Hematopoietic multipotent progenitor cell treated with erythropoietin and hydrocortisone succinate and interleukin-3 and kit ligand, for 8 days (in vitro differentiated cells): ENCODE data around the gene ANGPT4.
"Not testable (repeated sequence)": the region's sequence is repeated elsewhere in the genome, so short reads cannot be mapped to it uniquely, and the experiment has no call there.

Experiments
- DNase-seq: peaks from one replicate; pipeline ENCODE4 v3.0.0-alpha.2; 2015

ANGPT4 gene

DNA sequence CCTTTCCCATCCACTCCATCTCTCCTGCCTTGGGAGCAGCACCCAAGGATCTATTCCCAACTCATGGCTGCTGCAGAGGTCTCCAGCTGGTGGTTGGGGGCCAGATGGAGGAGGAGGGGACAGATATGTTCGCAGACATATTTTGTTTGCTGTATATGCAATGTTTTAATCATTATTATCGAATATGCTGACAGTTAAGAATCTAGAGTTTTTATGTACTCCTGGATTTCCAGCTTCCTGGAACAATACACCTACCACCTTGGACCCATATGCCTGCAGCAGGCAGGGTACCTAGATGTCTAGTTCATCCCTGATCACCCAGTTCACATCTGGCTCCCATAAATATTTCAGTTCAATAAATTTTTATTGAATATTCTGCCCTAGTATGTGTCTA, 73.6 kb downstream of the ANGPT4 start:
- DNase-seq = no peak

DNA sequence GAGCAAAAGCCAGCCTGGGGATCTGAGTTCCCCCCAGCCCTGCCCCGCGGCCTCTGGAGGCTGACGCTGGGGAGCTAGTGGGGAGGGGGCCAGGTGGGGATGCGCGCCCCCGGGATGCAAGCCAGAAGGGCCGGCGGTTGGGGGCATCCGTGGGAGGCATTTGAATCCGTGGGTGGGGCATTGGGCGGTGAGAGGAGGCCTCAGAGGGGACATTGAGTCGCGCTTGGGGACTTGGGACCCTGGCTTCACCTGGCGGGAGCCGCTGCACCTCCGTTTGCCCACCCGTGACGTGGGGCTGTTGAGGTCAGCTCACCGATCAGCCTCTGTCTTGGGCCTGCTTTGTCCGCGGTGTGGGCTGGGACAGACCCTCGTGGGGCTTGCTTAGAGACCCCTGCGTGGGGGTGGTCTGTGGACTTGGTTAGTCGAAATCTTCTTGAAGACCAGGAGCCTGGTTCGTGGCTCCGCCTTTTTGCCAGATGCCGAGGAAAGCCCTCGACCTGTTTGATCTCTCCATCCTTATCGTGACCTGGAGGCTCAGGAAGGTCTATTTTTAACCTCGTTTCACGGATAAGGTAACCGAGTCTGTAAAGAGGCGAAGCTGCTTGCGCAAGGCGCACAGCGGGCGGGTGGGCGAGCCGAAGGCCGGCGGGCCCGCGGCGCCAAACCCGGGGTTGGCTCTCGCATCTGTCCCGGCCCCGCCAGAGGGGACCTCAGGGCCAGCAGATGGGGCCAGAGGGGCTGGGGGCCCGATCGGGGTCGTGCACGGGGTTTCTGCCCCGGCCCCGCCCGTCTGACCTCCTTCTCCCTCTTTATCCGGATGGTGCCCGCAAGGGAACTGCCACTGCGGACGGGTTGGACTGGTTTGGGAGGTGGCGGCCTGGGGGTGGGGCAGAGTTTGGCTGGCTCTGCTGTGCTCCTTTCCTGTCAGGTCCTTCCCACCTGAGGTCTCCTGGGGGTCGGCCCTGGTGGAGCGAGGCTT, 74.3 kb downstream of the ANGPT4 start:
- DNase-seq = peak; percentile 35

DNA sequence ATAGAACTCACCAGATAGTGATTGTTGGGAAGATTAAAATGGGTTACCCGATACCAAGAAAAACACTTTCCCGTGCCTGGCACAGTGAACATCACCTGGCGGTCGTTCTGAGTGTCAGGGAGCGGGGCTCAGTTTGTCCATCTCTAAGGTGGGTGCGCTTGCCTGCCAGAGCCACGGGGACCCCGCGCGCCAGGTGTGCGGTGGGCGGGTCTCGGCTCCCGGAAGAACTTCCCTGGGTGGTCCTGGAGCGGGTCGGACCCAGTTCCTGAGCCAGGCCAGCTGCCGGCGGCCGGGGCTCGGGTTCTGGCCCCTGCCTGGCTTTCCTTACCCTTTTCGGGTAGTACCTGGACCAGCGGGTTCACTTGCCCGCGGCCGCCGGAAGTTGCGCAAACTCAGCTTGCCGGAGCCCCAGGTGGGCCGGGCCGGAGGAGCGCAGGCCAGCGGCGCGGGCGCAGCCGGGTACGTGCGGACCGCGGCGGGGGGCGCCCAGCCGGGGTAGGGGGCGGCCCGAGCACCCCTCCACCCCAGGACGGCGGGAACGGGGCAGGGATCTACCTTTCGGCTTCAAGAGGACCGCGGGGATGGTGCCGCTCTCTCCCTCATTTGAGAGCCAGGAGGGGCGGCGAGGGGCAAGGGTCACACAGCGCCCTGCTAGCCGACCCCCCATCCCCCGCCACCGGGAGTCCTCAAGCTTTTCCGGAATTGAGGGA, 75.1 kb downstream of the ANGPT4 start:
- no peak for DNase-seq

DNA sequence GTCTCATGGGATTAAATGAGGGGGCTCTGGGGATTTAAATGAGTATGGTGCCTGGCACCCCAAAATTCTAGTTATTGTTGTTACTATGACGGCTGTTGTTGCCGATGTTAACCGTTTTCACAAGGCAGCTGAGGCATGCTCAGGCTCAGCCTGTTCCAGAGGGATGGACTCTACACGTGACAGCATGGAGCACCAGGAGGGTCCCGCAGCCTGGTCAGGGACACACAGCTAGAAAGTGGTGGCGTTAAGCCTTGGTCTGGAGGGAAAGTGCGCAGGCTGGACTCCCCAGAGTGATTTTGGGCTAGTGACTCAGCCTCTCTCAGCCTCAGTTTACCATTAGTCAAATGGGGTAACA, 75.7 kb downstream of the ANGPT4 start:
- no peak for DNase-seq

DNA sequence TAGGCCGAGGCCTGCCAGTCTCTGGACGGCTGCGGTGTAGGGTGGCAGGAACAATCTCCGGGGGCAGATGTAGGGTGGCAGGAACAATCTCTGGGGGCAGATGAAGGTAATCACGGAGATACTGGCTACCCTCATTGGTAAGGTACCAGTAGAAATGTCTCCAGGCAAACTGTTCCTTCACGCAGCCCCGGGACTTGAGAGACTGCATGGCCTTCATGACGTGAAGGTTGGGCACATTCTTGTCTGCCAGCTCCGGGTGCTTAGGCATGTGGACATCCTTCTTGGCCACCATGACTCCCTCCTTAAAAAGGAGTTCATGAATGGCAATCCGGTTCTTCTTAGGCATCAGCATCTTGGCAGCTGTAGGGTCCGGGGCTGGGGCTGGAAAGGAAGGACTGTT, 76.5 kb downstream of the ANGPT4 start:
- no peak for DNase-seq

DNA sequence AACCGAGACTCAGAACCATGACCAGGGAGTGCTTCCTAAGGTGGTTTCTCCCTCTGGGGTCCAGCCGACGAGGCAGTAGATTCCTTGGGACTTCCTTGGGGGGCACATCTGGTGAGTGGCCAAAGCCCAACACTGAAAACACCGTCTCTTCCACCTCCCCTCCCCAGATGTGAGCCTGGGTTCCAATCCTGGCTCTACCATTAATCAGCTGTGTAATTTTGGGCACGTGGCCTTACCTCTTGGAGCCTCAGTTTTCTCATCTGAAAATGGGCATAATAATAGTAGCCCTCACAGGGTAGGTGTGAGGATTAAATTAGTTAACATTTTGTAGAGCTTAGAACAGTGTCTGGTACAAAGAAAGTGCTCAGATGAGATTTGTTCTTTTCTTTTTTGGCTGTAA, 77.1 kb downstream of the ANGPT4 start:
- DNase-seq = no peak

DNA sequence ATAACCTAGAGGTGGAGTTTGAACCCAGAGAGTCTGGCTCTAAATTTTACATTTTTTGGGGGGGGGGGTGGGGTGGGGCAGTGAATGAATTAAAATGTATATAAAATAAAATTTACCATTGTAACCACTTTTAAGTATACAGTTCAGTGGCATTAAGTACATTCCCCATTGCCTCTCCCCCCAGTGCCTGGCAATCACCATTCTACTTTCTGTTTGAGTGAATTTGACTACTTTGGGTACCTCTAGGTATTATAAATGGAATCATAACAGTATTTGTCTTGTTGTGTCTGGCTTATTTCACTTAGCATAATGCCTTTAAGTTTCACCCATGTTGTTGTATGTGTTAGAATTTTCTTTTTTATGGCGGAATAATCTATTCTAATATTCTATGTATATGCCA, 79.9 kb downstream of the ANGPT4 start:
- DNase-seq = no peak

DNA sequence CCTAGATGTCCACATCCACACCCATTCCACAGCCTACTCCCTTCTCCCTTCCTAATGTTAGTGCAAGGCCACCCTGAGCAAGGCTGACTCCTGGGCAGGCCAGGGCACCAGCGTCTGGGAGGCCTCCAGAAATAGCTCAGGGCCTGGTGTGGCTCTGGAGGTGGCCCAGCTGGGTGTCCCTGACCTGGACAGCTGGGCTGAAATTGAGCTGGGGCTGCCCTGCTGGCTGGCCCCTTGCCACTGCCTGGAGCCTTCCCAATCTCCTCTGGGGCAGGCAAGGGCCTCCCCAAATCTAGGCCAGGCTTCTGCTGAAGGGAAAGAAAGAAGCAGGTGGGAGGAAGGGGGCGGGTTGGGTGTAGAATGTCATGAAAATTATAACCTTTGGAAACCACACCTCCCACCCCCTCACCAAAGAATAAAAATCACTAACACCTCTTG, 80.5 kb downstream of the ANGPT4 start:
- peak; percentile 44 for DNase-seq

DNA sequence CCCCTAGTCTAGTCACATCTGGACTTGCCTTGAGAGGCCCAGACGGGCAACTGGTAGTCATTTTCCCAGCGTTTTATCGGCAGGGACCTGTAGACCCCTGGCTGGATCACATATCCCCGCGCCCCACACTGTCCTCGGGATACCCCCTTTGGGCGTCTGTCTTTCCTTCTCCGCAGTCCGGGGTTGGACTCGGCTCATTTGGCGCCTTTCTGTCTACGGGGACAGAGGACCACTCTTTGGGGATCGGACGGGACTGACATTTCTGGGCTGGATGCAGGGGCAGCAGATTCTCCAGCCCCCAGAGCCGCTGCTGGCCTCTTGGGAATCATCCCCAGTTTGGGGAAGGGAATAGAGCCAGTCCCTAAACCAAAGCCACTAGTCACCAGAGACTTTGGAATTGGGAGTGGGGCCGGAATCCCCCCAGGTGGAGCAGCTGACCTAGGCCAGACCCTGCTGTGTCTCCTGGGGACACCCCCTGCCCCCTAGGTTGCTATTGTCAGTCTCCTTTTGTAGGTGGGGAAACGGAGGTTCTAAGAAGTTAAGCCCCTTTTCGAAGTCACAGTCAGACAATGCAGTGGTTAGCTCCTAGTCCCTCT, 81.9 kb downstream of the ANGPT4 start:
- no peak for DNase-seq

DNA sequence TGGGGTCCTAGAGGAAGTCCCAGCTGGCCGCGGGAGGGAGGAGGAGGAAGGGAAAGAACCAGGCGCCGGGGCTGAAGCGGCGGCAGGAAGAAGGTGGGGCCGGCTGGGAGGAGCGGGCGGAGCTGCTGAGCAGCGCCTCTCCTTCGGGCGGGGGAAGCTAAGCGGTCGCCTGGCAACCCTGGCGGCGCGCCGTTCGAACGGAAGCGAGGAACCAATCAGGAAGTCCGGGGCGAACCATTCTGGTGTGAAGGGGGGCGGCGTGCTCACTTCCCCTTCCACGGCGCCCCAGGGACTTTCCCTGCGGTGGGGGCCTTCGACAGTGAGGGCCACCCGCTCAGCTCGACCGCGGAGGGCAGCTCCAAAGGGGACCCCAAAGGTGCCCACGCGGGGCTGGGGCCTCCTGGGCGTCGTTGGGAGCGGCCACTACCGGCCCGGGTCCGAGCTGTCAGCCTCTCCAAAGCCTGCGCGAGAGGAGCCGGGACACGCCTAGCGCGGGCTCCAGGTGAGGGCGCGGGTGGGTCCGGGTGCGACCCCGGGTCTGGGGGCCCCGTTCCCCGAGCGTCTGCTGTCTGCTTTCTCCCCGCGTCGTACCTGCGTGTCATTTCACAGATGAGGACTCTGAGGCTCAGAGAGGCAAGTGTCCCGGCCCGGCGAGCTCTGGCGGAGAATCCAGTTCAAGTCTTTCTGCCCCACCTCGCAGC, 82.5 kb downstream of the ANGPT4 start, which contains the start of gene FAM110A:
FAM110A (plus strand) TSS at position 266 of the 701 bp plus-strand sequence. CDS start 11,090 bp downstream, outside the sequence.
- peak; percentile 94 for DNase-seq

DNA sequence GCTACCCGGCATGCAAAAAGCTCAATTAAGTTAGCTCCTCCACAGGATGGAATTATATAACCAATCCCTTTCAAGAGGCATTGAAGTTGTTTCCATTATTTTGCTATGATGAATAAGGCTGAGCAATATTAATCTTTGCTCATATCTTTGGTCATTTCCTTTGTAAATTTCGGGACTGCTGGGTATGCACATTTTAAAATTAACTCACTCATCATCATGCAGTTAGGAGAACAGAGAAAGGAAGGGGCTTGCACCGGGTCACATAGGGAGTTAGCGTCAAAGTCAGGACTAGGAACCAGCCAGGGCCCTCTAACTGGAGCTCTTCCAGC, 83.0 kb downstream of the ANGPT4 start:
- DNase-seq = no peak

DNA sequence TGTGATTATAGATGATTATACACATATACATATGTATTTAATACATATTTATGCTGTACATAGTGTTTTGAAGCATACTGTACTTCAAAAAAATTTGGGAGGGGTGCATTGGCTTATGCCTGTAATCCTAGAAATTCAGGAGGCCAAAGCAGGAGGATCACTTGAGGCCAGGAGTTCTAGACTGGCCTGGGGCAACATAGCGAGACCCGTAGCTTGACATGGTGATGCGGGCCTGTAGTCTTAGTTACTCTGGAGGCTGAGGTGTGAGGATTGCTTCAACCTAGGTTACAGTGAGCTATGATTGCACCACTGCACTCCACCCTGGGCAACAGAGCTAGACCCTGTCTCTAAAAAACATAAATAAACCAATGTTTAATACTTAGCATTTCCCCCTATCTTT, 84.2 kb downstream of the ANGPT4 start:
- no peak for DNase-seq

DNA sequence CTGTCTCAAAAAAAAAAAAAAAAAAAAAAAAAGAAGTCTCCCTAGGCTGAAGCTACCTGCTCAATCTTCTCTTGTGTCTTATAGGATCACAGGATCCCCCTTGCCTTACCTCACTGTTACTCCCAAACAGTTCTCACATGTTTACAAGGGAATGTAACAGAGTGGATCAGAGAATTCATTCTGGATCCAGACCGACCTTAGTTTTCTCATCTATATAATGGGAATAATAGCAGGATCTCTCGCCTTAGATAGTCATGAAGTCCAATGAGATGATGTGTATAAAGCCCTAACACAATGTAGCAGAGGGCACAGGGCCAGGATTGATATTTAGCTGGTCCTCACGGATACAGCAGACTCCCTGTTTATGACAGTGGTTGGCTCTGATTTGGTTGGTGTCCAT, 84.9 kb downstream of the ANGPT4 start:
- DNase-seq = no peak

DNA sequence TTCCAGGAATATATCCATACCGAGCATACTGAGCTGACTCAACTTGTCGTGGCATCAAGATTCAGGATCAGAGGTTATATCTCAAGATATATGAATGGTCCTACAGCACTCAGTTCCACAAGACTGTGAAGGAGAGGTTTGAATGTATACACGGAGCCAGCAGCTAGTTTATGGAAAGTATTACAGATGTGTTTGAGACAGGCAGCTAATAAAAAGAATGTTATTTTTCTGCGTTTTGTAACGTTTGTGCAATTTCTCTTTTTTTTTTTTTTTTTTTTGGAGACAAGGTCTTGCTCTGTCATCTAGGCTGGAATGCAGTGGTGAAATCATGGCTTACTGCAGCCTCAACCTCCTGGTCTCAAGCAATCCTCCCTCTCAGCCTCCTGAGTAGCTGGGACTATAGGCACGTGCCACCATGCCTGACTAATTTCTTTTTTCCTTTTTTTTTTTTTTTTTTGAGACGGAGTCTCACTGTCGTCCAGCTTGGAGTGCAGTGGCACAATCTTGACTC, 86.1 kb downstream of the ANGPT4 start:
- DNase-seq = no peak

DNA sequence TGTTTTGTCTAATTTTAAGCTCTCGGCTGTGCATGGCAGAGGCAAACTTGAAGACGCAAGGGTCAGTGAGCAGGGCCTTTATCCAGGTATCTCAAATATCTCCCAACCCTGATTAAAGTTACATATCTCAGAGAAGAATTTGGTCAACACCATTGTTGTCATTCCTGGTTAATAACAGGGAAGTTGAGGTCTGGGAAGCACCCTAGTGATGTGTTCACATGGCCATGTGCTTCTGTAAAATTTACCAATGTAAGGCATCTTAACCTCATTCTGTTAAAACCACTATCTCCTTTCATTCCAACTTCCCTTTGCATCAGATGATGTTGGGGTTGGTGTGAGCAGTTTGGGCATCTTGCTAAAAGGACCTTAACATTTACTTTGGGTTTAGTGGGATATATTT, 86.6 kb downstream of the ANGPT4 start:
- peak; percentile 36 for DNase-seq

DNA sequence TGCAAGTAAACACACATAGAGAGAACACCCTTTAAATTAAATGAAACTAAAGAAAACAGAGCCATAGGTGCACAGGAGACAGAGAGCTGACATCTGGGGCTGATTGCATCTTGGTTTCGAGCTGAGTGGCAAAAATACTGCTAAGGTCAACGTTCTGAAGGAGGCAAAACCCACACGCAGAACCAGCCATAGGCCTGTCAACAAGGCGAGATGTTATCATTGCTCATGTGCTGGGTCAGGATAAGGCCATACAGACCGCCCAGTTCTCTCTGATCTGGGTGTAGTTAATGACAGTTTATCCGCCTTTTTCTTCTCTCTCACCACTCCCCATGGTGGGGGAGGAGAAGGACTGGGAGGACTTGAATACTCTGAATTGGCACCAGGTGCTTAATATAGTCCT, 87.1 kb downstream of the ANGPT4 start:
- DNase-seq = peak; percentile 98

DNA sequence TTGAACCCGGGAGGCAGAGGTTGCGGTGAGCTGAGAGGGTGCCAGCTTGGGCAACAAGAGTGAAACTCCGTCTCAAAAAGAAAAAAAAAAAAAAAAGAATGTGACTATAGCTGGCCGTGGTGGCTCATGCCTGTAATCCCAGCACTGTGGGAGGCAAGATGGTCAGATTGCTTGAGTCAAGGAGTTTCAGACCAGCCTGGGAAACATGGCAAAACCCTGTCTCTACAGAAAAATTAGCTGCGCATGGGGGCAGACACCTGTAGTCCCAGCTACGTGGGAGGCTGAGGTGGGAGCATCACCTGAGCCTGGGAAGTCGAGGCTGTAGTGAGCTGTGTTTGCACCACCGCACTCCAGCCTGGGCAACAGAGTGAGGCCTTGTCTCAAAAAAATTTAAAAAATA, 88.2 kb downstream of the ANGPT4 start:
- DNase-seq = not testable (repeated sequence)

DNA sequence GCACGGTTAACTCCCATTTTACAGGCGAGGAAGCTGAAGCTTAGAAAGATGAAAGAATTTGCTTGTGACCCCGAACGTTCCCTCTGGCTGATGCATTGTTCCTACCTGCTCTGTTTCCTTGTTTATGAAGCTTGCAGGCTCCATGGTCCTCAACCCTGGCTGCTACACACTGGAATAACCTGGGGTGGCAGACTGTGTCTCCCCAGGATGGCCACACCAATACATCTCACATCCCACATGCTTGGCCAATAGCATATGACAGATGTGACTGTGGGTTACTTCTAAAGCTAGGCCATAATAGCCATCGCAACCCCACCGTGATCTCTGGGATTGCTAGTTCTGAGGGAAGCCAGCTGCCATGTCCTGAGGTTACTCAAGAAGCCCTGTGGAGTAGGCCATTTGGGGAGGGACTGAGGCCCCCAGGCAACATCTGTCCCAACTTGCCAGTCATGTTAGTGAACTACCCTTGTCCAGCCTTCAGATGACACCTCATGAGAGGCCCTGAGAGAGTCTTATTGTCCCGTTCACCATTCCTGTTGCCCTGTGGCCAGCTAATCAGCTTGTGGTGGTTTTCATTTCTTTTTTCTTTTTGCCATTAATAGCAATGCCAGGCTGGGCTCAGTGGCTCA, 89.3 kb downstream of the ANGPT4 start:
- DNase-seq = no peak

DNA sequence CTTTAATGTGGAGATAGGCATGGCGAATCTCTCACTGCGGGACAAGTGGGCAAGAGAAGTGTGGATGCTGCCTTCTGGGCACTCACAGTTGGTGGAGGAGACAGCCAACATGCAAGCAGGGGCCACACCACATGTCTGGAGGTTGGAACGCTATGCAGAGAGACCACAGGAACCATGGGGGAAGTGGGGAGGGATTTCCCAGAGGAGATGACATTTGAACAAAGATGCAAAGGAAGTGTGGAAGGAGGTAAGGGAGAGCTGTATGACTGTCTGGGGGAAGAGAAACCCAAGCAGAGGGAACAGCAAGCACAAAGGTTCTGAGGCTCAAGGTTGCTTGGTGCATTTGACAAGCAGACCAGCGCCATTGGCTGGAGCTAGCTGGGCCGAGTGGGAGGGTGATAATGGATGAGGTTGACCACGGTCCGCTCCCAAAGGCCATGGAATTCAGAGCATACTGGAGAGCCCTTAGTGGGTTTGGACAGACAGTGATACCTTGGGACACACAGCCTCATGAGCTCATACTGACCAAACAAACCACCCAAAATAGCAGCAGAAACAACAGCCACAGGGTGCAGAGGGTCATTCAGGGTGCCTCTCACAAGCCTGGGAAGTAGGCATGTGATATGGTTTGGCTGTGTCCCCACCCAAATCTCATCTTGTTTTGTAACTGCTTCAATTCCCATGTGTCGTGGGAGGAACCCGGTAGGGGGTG, 90.3 kb downstream of the ANGPT4 start:
- DNase-seq = peak; percentile 48

DNA sequence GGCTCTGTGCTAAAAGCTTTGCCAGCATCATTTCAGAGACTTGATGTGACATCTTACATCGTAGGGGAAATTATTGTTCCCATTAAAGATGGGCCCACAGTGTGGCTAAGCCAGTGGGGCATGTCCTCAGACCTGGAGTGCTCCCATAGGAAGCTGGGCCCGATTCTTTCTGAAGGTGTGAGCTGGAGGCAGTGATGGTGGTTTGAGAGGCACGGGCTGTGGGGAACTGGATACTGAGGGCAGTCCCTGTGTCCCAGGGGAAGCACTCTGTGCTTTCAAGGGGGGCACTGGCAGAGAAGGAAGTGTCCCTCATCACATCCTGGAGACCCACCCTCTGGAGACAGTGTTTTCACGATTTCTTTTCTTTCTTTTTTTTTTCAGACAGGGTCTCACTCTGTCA, 91.2 kb downstream of the ANGPT4 start:
- no peak for DNase-seq

DNA sequence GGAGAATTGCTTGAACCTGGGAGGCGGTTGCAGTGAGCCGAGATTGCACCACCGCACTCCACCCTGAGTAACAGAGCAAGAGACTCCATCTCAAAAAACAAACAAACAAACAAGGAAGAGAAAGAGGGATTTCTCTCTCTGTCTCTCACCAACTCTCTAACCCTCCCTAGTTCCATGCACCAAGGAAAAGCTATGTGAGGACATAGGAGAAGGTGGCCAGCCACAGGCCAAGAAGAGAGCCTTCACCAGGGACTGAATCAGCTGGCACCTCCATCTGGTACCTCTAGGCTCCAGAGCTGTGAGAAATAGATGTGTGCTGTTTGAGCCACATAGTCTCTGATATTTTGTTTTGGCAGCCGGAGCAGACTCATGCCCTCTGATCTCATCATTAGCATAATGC, 91.6 kb downstream of the ANGPT4 start:
- DNase-seq = no peak

DNA sequence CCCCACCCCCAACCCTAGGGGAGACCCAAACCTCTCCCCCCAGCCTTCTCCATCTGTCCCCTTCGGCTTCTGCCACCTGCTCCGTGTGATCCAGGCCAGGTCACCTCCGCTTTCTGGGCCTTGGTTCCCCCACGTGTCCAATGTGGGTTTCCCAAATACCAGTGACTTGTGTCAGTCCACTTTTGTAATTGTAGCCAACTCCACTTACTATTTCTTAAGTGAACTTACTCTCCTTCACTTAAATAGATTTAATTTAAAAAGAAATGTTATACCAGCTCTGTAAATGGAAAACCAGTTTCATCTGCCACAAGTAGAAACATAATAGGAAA, 92.6 kb downstream of the ANGPT4 start:
- no peak for DNase-seq
